Sigmoid colon (tissue), 7 donors: ENCODE data around the gene FRMD1. TPM values are rescaled to one million over a fixed set of nuclear protein-coding genes. Genes with fewer than 3 reads are reported as not detected.

Experiments
- DNase-seq: peaks from one replicate; pipeline ENCODE4 v3.0.0-alpha.2; 2019
- H3K27ac ChIP-seq, 4 donors: fragments of 200-600 bp; sonication (generic); one replicate each; pipeline ENCODE4 v1.5.1; 2016 to 2019; ENCODE audit warnings: mild to moderate bottlenecking in 1 of 4
- H3K27me3 ChIP-seq, 3 donors: fragments of 200-600 bp; sonication (generic); one replicate each; pipeline ENCODE4 v1.5.1; 2019; ENCODE audit warnings: mild to moderate bottlenecking in 1 of 3
- H3K36me3 ChIP-seq, 4 donors: fragments of 200-600 bp; sonication (generic); one replicate each; pipeline ENCODE4 v1.5.1; 2016 to 2019
- H3K4me1 ChIP-seq, 4 donors: fragments of 200-600 bp; sonication (generic); one replicate each; pipeline ENCODE4 v1.5.1; 2017 to 2019
- H3K4me3 ChIP-seq, 4 donors: fragments of 200-600 bp; sonication (generic); one replicate each; pipeline ENCODE4 v1.5.1; 2017 to 2019; ENCODE audit warnings: mild to moderate bottlenecking in 2 of 4, moderate library complexity in 1 of 4
- H3K9me3 ChIP-seq, 4 donors: fragments of 200-600 bp in 3 of 4; sonication (generic) in 3 of 4; one replicate each; pipeline versions ENCODE4 v1.5.1 to v1.6.1; 2013 to 2019
- EP300 ChIP-seq, 4 donors: sonication (generic); formaldehyde crosslinking; IDR thresholded peaks; one replicate each; pipeline ENCODE4 v1.6.1; 2017; ENCODE audit warnings: antibody characterized with exemption in 4 of 4
- POLR2A ChIP-seq, 2 donors: fragments of 450-650 bp; IDR thresholded peaks; one replicate each; pipeline ENCODE4 v1.6.1; 2016; ENCODE audit warnings: antibody characterized with exemption in 2 of 2, mild to moderate bottlenecking in 2 of 2, moderate library complexity in 2 of 2
- POLR2AphosphoS5 ChIP-seq, 4 donors: sonication (generic); formaldehyde crosslinking; IDR thresholded peaks; one replicate each; pipeline ENCODE4 v1.6.1; 2017; ENCODE audit warnings: antibody characterized with exemption in 4 of 4
- WGBS, 2 donors: extraction: QIAGEN DNeasy Blood & Tissue Kit; methylation state at CpG; one replicate each; pipeline ENCODE4 v1.1.7; 2013; 5-methylcytosine and 5-hydroxymethylcytosine counted together
- intact Hi-C: fragments of 100-400 bp; cut with DNase I; formaldehyde crosslinking; loops from one replicate; pipeline ENCODE4 v1.15.1; 2023
- polyA plus RNA-seq, 3 donors: library from polyadenylated mRNA; stranded (reverse); fragments of 200-250 nt; gene quantifications; one replicate each; pipeline ENCODE4 v1.2.3, GENCODE V29; 2013
- total RNA-seq, 4 donors: library from RNA; depleted of rRNA; stranded (reverse); fragments of >200 nt; gene quantifications; one replicate each; pipeline ENCODE4 v1.1.0, GENCODE V29; 2016
- TF ChIP-seq, protein P1 (sequence below), 4 experiments: fragments of 450-650 bp in 3 of 4; fragments of 200-600 bp in 1 of 4; IDR thresholded peaks; one replicate each; pipeline ENCODE4 v1.5.1; 2016 to 2019; ENCODE audit warnings: antibody characterized with exemption in 4 of 4, mild to moderate bottlenecking in 3 of 4, moderate library complexity in 2 of 4
- donor health status: healthy with polysubstance abuse.
- donor health status: Bipolar disorder and iron deficiency.
- donor health status: healthy.

The FRMD1 gene
- total and polyA plus RNA-seq, 7 donors, result 0.36 to 12.0 (median 4.2) TPM; not detected in 2

DNA sequence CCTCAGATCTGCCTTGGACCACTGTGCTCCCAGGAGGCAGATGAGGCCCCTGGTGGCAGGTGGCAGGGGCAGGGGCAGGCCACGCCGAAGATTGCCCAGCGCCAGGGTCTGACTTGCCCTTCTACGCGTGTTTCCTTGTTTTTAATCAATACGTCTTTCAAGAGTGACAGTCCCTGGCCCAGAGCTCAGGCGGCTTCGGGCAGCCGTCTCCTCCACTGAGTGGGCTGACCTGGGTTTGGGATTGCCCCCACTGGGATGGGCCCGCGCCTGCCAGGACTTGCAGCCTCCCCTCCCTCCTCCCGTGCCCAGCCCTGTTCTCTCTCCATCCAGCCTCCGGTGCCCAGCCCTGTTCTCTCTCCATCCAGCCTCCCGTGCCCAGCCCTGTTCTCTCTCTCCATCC is 21.2 kb downstream of the FRMD1 start:
- H3K36me3 ChIP-seq, result no peaks in the 10 kb centered on the region
- no peak overlapping the region for H3K27ac ChIP-seq
- TF ChIP-seq POLR2AphosphoS5 (IDR thresholded peaks at IDR 0.05), result no peak
- no peak for TF ChIP-seq EP300 (IDR thresholded peaks at IDR 0.05)
- TF ChIP-seq, protein P1, sequence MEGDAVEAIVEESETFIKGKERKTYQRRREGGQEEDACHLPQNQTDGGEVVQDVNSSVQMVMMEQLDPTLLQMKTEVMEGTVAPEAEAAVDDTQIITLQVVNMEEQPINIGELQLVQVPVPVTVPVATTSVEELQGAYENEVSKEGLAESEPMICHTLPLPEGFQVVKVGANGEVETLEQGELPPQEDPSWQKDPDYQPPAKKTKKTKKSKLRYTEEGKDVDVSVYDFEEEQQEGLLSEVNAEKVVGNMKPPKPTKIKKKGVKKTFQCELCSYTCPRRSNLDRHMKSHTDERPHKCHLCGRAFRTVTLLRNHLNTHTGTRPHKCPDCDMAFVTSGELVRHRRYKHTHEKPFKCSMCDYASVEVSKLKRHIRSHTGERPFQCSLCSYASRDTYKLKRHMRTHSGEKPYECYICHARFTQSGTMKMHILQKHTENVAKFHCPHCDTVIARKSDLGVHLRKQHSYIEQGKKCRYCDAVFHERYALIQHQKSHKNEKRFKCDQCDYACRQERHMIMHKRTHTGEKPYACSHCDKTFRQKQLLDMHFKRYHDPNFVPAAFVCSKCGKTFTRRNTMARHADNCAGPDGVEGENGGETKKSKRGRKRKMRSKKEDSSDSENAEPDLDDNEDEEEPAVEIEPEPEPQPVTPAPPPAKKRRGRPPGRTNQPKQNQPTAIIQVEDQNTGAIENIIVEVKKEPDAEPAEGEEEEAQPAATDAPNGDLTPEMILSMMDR (IDR thresholded peaks at IDR 0.05), result no peak
- no peak for TF ChIP-seq POLR2A (IDR thresholded peaks at IDR 0.05)
- intact Hi-C loops, result no loop called here
- 41 to 86% methylated on average over 14 of the region's 14 CpGs for whole genome bisulfite sequencing, 2 donors
- peaks cover 0 to 5% (median 2%) of the 10 kb centered on the region in 4 donors for H3K4me1 ChIP-seq
- H3K4me3 ChIP-seq, result no peak overlapping the region
- H3K27me3 ChIP-seq, result no peaks in the 10 kb centered on the region
- DNase-seq, result no peak
- no peaks in the 10 kb centered on the region for H3K9me3 ChIP-seq

DNA sequence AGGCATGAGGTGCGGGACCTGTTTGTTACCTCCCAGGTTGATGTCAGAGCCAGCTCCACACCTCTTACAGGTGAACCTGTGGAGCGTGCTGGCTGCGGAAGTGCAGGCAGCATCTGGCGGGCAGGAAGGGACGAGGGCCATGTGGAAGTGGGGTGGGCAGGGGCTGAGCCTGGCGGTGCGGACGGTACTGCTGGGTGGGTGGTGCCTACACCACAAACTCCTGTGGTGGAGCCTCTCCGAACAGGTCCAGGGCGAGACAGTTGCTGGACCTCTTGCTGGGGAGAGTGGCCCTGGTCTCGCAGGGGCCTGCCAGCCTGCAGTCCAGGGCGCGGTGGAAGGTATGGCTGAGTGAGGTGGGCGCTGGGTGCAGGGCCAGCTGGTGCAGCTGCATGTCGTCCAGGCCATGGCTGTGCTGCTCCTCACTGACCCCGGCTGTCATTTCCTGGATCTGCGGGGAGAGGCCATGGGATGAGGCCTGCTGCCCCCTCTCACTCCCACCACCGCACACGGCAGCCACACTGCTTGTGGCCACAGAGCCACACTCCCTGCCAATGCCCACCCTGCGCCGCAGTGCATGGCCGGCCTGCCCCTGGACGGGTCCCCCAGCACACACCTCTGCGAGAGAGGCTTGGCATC is 22.0 kb downstream of the FRMD1 start:
- Histone ChIP-seq H3K9me3 (no peaks in the 10 kb centered on the region), H3K27ac (no peak overlapping the region), H3K4me3 (no peak overlapping the region), H3K36me3 (no peaks in the 10 kb centered on the region), H3K4me1 (peaks cover 0 to 5% (median 2%) of the 10 kb centered on the region in 4 donors), H3K27me3 (no peaks in the 10 kb centered on the region)
- intact Hi-C loops, result no loop called here
- TF ChIP-seq POLR2AphosphoS5 (IDR thresholded peaks at IDR 0.05) (no peak), EP300 (IDR thresholded peaks at IDR 0.05) (no peak), POLR2A (IDR thresholded peaks at IDR 0.05) (no peak)
- TF ChIP-seq, protein P1 (IDR thresholded peaks at IDR 0.05), result no peak
- 88 to 94% methylated on average over 24 of the region's 24 CpGs for WGBS, 2 donors
- DNase-seq, result no peak

DNA sequence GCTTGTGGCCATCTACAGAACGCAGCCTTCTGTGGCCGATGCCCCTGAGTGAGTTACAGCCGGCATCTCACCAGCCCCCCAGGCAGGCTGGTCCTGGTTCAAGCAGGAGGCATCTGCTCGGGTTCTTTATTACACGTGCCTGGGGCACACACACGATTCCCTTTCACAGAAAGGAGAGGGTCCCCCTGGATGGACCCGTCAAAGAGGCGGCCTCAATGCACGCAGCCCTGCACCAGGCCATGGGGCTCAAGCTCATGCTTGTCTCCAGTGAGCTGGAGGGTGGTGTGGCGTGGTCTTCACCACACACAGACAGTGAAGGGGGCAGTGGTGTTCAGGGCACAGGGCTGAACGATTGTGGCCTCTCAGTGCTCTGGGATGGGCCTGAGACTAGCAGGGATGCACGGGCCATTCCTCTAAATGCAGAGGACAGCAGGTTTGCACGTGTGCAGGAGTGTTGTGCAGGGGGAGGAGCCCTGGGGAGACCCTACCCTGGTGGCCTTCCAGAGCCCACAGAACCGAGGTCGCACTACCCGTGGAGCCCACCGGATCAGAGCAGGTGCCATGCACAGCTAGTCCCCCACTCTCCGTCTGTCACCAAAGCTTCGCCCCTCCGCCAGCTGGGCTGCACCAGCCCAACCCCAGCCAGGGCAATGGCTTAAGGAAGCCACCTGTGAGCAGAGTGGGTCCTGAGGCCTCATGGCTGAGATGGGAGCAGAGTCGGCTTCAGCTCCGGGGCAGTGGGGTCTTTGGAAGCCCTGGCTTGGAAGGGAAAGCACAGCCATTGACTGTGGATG is 23.1 kb downstream of the FRMD1 start:
- 91% methylated on average over 22 of the region's 22 CpGs for WGBS, 2 donors
- intact Hi-C loops, result no loop called here

DNA sequence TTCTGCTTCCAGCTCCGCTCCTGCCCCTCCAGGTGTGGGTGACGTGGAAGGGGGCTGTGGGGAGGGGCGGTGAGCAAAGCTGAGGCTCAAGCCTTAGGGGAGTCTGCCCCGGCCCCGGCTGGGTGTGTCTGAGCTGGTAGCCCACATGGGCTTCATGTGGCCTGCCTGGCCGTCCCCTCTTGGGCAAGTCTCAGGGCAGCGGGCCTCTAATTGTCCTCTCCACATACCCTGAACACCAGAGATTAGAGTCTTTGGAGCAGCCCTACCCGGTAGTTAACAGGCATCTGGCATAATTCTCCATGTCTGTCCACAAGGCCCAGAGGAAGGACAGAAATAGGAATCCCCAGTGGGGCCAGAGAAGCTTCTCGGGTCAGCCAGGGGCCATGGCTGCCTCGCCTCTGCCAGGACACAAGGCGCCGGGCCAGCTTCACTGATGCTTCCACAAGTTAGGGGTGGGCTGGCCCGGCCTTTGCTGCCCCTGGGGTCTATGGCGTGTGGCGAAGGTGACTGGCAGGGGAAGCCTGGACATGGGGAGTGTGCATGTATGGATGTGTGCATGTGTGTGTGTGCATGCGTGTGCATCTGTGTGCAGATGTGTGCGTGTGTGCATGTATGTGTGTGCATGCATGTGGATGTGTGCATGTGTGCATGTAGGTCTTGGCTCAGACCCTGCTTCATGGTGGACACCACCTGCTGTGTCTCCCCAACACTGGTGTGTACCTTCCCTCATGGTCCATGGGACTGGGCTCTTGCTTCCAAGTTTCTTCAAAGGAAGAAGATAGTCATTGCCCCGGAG is 24.0 kb downstream of the FRMD1 start:
- 78 to 83% methylated on average over 18 of the region's 18 CpGs for WGBS, 2 donors
- Histone ChIP-seq H3K27ac (no peak overlapping the region), H3K9me3 (no peaks in the 10 kb centered on the region), H3K36me3 (no peaks in the 10 kb centered on the region), H3K27me3 (no peaks in the 10 kb centered on the region), H3K4me3 (no peak overlapping the region), H3K4me1 (peaks cover 0 to 4% (median 0%) of the 10 kb centered on the region in 4 donors)
- TF ChIP-seq, protein P1 (IDR thresholded peaks at IDR 0.05), result no peak
- TF ChIP-seq POLR2A (IDR thresholded peaks at IDR 0.05) (no peak), EP300 (IDR thresholded peaks at IDR 0.05) (no peak), POLR2AphosphoS5 (IDR thresholded peaks at IDR 0.05) (no peak)
- intact Hi-C loops, result no loop called here
- DNase-seq, result no peak

More for the DNA sequence above, 23.1 kb downstream of the FRMD1 start:
- DNase-seq, result no peak
- no peak overlapping the region for H3K27ac ChIP-seq
- no peaks in the 10 kb centered on the region for H3K36me3 ChIP-seq
- no peaks in the 10 kb centered on the region for H3K27me3 ChIP-seq
- H3K9me3 ChIP-seq, result no peaks in the 10 kb centered on the region
- H3K4me1 ChIP-seq, result peaks cover 0 to 5% (median 2%) of the 10 kb centered on the region in 4 donors
- TF ChIP-seq POLR2A (IDR thresholded peaks at IDR 0.05), result no peak
- no peak for TF ChIP-seq POLR2AphosphoS5 (IDR thresholded peaks at IDR 0.05)
- TF ChIP-seq, protein P1 (IDR thresholded peaks at IDR 0.05), result no peak
- TF ChIP-seq EP300 (IDR thresholded peaks at IDR 0.05), result no peak
- no peak overlapping the region for H3K4me3 ChIP-seq
